ENCODE results near the gene ZRANB1. TPM values are rescaled to one million over a fixed set of nuclear protein-coding genes. Genes with fewer than 3 reads are reported as not detected.

ZRANB1 gene
- total RNA-seq, 1 donor from 2014 or later: 18.7 TPM

GRCh38 chr10:125016611-125017202 is 74.8 kb downstream of the ZRANB1 start:
- Histone ChIP-seq H3K4me3 (no peak overlapping the region), H3K27ac (peak overlapping the region; percentile 53), H3K4me1 (peaks cover 47% of the 10 kb centered on the region), H3K36me3 (peaks cover 6% of the 10 kb centered on the region), H3K27me3 (ENCODE audit: low read depth) (no peaks in the 10 kb centered on the region), H3K9me3 (no peaks in the 10 kb centered on the region)
- ATAC-seq (peak in 1 of 2 donors; percentile 15), DNase-seq (no peak)
- no peak for TF ChIP-seq CTCF (IDR thresholded peaks at IDR 0.05)
- intact Hi-C loops (cut with DNase I): no loop called here

- intact Hi-C loops (cut with DNase I): no loop called here
- Histone ChIP-seq H3K9me3 (no peaks in the 10 kb centered on the region), H3K36me3 (peaks cover 2% of the 10 kb centered on the region), H3K27me3 (ENCODE audit: low read depth) (no peaks in the 10 kb centered on the region), H3K27ac (no peak overlapping the region), H3K4me1 (peaks cover 49% of the 10 kb centered on the region), H3K4me3 (no peak overlapping the region)
- TF ChIP-seq CTCF (IDR thresholded peaks at IDR 0.05): no peak
- DNase-seq: no peak
- ATAC-seq: no peak
Observed at GRCh38 chr10:125017547-125018298, 75.8 kb downstream of the ZRANB1 start.

- H3K9me3 ChIP-seq: no peaks in the 10 kb centered on the region
- DNase-seq: no peak
- intact Hi-C loops (cut with DNase I): no loop called here
- no peak for TF ChIP-seq CTCF (IDR thresholded peaks at IDR 0.05)
- no peak for ATAC-seq
- peaks cover 59% of the 10 kb centered on the region for H3K4me1 ChIP-seq
- H3K27ac ChIP-seq: no peak overlapping the region
- no peak overlapping the region for H3K4me3 ChIP-seq
- peaks cover 12% of the 10 kb centered on the region for H3K36me3 ChIP-seq
- H3K27me3 ChIP-seq (ENCODE audit: low read depth): no peaks in the 10 kb centered on the region
Observed at GRCh38 chr10:125018576-125019143, 76.7 kb downstream of the ZRANB1 start.

GRCh38 chr10:125020386-125020785 is 78.5 kb downstream of the ZRANB1 start:
- Histone ChIP-seq H3K36me3 (peaks cover 20% of the 10 kb centered on the region), H3K27me3 (ENCODE audit: low read depth) (no peaks in the 10 kb centered on the region), H3K27ac (no peak overlapping the region), H3K4me3 (no peak overlapping the region), H3K9me3 (no peaks in the 10 kb centered on the region), H3K4me1 (peaks cover 62% of the 10 kb centered on the region)
- intact Hi-C loops (cut with DNase I): no loop called here
- ATAC-seq (no peak), DNase-seq (peak; percentile 35)
- no peak for TF ChIP-seq CTCF (IDR thresholded peaks at IDR 0.05)

- peaks cover 61% of the 10 kb centered on the region for H3K4me1 ChIP-seq
- ATAC-seq (no peak), DNase-seq (peak; percentile 14)
- peaks cover 22% of the 10 kb centered on the region for H3K36me3 ChIP-seq
- H3K27me3 ChIP-seq (ENCODE audit: low read depth): no peaks in the 10 kb centered on the region
- no peak for TF ChIP-seq CTCF (IDR thresholded peaks at IDR 0.05)
- intact Hi-C loops (cut with DNase I): no loop called here
- H3K27ac ChIP-seq: no peak overlapping the region
- no peak overlapping the region for H3K4me3 ChIP-seq
- H3K9me3 ChIP-seq: no peaks in the 10 kb centered on the region
Observed at GRCh38 chr10:125020871-125021270, 78.9 kb downstream of the ZRANB1 start.

Measured in lower lobe of right lung (tissue), 2 donors.